Fibroblast of lung (primary cell): ENCODE data around the gene CEP128. TPM values are rescaled to one million over a fixed set of nuclear protein-coding genes. Genes with fewer than 3 reads are reported as not detected.

Experiments used
- DNase-seq, 2 donors: peaks; one replicate each; pipeline versions ENCODE4 v3.0.0 to v3.0.0-alpha.2; 2010; ENCODE audit warnings: low read depth in 2 of 2
- H2AFZ ChIP-seq: 2 replicates; pipeline ENCODE4 v1.5.1; 2012; ENCODE audit warnings: low read length, control low read depth, inconsistent platforms
- H3K27ac ChIP-seq: 2 replicates; pipeline ENCODE4 v1.5.1; 2011; ENCODE audit warnings: low read length, control low read depth; ENCODE audit not compliant: insufficient read depth
- H3K27me3 ChIP-seq: 2 replicates; pipeline ENCODE4 v1.5.1; 2011; ENCODE audit warnings: mild to moderate bottlenecking, low read length; ENCODE audit not compliant: control insufficient read depth, insufficient read depth
- H3K36me3 ChIP-seq: 2 replicates; pipeline ENCODE4 v1.5.1; 2011; ENCODE audit warnings: low read length; ENCODE audit not compliant: control insufficient read depth, insufficient read depth
- H3K4me1 ChIP-seq: 2 replicates; pipeline ENCODE4 v1.5.1; 2011; ENCODE audit warnings: low read length; ENCODE audit not compliant: control insufficient read depth, insufficient read depth; ENCODE audit errors: extremely low read depth
- H3K4me2 ChIP-seq: 2 replicates; pipeline ENCODE4 v1.5.1; 2011; ENCODE audit warnings: low read length, control low read depth; ENCODE audit not compliant: insufficient read depth; ENCODE audit errors: extremely low read depth
- H3K4me3 ChIP-seq, 4 experiments: fragments of 200-600 bp in 1 of 4; sonication (generic) in 1 of 4; replicated peaks in 1 of 4; 2 replicates each; pipeline ENCODE4 v1.5.1; 2011 to 2016; ENCODE audit warnings: low read length in 4 of 4, low read depth in 3 of 4, mild to moderate bottlenecking in 3 of 4, control low read depth in 2 of 4, inconsistent platforms in 1 of 4, mixed read lengths in 1 of 4; ENCODE audit not compliant: insufficient read depth in 1 of 4; ENCODE audit errors: control extremely low read depth in 1 of 4
- H3K79me2 ChIP-seq: 2 replicates; pipeline ENCODE4 v1.5.1; 2012; ENCODE audit warnings: mild to moderate bottlenecking, low read length, inconsistent platforms; ENCODE audit not compliant: control insufficient read depth, insufficient read depth
- H3K9ac ChIP-seq: 2 replicates; pipeline ENCODE4 v1.5.1; 2011; ENCODE audit warnings: mild to moderate bottlenecking, low read length, control low read depth; ENCODE audit not compliant: insufficient read depth
- H3K9me3 ChIP-seq: 2 replicates; pipeline ENCODE4 v1.5.1; 2012; ENCODE audit warnings: low read depth, low read length; ENCODE audit not compliant: control insufficient read depth, insufficient read depth
- H4K20me1 ChIP-seq: 2 replicates; pipeline ENCODE4 v1.5.1; 2011; ENCODE audit warnings: low read length; ENCODE audit not compliant: control insufficient read depth, insufficient read depth; ENCODE audit errors: extremely low read depth
- CTCF ChIP-seq, 2 donors: IDR thresholded peaks in 1 of 2; conservative IDR thresholded peaks in 1 of 2; 1 replicate in 1 of 2; 2 replicates in 1 of 2; pipeline ENCODE4 v1.5.1; 2011 to 2012; ENCODE audit warnings: low read length in 2 of 2, control low read depth in 1 of 2, inconsistent platforms in 1 of 2, low read depth in 1 of 2, mild to moderate bottlenecking in 1 of 2
- EZH2 ChIP-seq: IDR thresholded peaks from 2 replicates; pipeline ENCODE4 v1.5.1; 2012; ENCODE audit warnings: low read length, control low read depth, mild to moderate bottlenecking; ENCODE audit errors: missing control alignments
- polyA plus RNA-seq, 2 donors: library from polyadenylated mRNA; depleted of rRNA in 1 of 2; stranded (reverse) in 1 of 2; unstranded in 1 of 2; fragments of >200 nt; gene quantifications; 2 replicates each; pipeline ENCODE4 v1.2.1, GENCODE V29; 2011 to 2012; ENCODE audit warnings: missing spikeins in 1 of 2
- total RNA-seq: library from RNA; depleted of rRNA; stranded (reverse); fragments of >200 nt; gene quantifications from 2 replicates; pipeline ENCODE4 v1.2.1, GENCODE V29; 2014

CEP128 gene
- total and polyA plus RNA-seq, 2 donors (not counting 1 experiment from before 2014, with no cell fraction given) = 1.3 to 7.8 TPM

DNA sequence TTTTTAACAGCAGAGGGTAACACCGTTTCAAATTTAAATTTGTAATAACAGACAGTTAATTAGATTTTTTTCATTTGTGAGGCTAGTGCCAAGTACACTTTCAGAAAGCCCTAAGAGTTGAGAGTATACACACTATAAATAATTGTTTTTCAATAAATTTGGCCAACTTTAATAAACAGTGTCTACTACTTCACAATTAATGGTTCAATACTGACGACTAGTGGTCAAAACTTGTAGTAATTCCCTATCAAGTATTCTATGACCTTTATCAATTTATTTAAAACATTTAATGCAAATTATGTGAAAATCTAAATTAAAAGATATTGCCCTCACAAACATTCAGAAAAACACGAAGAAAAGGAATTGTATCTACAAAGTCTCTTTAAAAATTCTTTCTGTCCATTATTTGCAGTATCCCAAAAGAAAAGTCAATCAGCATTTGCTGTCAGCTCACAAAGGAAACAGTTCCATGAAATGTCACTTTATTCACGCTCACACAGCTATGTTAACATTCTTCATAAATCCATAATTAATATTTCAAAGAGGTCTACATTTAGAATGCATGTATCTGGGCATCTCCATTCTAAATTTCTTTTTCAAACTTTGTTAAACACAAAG is 91.2 kb downstream of the CEP128 start:
- H3K79me2 ChIP-seq = no peaks in the 10 kb centered on the region
- no peak overlapping the region for H2AFZ ChIP-seq
- no peak overlapping the region for H3K4me3 ChIP-seq
- TF ChIP-seq EZH2 (no peak), CTCF (conservative IDR thresholded peaks at IDR 0.05 in 1 of 2, IDR thresholded peaks at IDR 0.05 in 1 of 2; ENCODE audit: low read depth in 1 of 2, low read length in 2 of 2) (peak in 1 of 2 donors; percentile 41)
- H3K9ac ChIP-seq = no peak overlapping the region
- H3K4me2 ChIP-seq = no peak overlapping the region
- DNase-seq = peak; percentile 30 to 76
- H3K27ac ChIP-seq = no peak overlapping the region
- no peaks in the 10 kb centered on the region for H3K36me3 ChIP-seq
- H3K27me3 ChIP-seq = no peaks in the 10 kb centered on the region
- no peaks in the 10 kb centered on the region for H4K20me1 ChIP-seq
- no peaks in the 10 kb centered on the region for H3K9me3 ChIP-seq
- no peaks in the 10 kb centered on the region for H3K4me1 ChIP-seq

DNA sequence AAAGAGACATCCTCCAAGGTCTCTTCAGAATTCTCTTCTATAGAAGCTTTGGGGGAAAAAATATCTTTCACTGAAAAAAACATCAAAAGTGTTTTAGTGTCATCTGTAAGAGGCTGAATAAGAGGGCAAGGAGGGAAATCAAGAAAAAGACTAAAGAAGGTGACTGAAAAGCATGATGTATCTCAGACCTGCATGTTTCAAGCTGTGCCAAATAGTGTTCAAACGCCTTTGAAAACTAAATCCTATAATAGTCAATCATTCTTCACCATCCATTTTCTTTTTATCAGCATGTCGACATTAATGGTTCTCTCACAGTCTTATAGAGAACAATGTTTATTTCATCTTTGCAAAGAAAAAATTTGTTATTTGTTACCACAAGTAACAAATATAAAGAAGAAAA is 94.5 kb downstream of the CEP128 start:
- H3K79me2 ChIP-seq = no peaks in the 10 kb centered on the region
- no peaks in the 10 kb centered on the region for H3K4me1 ChIP-seq
- H3K4me2 ChIP-seq = no peak overlapping the region
- no peak overlapping the region for H3K9ac ChIP-seq
- no peaks in the 10 kb centered on the region for H3K27me3 ChIP-seq
- TF ChIP-seq EZH2 (no peak), CTCF (conservative IDR thresholded peaks at IDR 0.05 in 1 of 2, IDR thresholded peaks at IDR 0.05 in 1 of 2; ENCODE audit: low read depth in 1 of 2, low read length in 2 of 2) (no peak)
- DNase-seq = no peak
- H4K20me1 ChIP-seq = no peaks in the 10 kb centered on the region
- no peak overlapping the region for H2AFZ ChIP-seq
- no peaks in the 10 kb centered on the region for H3K9me3 ChIP-seq
- no peaks in the 10 kb centered on the region for H3K36me3 ChIP-seq
- H3K4me3 ChIP-seq = no peak overlapping the region
- no peak overlapping the region for H3K27ac ChIP-seq

- Histone ChIP-seq H3K9me3 (no peaks in the 10 kb centered on the region), H3K36me3 (no peaks in the 10 kb centered on the region), H3K27ac (no peak overlapping the region), H4K20me1 (no peaks in the 10 kb centered on the region), H3K4me2 (no peak overlapping the region), H3K4me3 (no peak overlapping the region), H3K9ac (no peak overlapping the region), H3K4me1 (no peaks in the 10 kb centered on the region), H2AFZ (no peak overlapping the region), H3K79me2 (no peaks in the 10 kb centered on the region), H3K27me3 (no peaks in the 10 kb centered on the region)
- TF ChIP-seq CTCF (conservative IDR thresholded peaks at IDR 0.05 in 1 of 2, IDR thresholded peaks at IDR 0.05 in 1 of 2; ENCODE audit: low read depth in 1 of 2, low read length in 2 of 2) (no peak), EZH2 (no peak)
- DNase-seq = no peak
These were observed 95.7 kb downstream of the CEP128 start for GRCh38 chr14:80845856-80846255.
